HFFc6 (cell line): ENCODE data around the gene BCAS3. TPM values are rescaled to one million over a fixed set of nuclear protein-coding genes. Genes with fewer than 3 reads are reported as not detected.

Experiments
- DNase-seq: peaks from one replicate; pipeline ENCODE4 v3.0.0-alpha.2; 2018
- H3K27ac Mint-ChIP-seq: 2 replicates; pipeline ENCODE4 v1.8.0; 2020; ENCODE audit warnings: mild to moderate bottlenecking, mixed read lengths
- H3K27me3 Mint-ChIP-seq: 2 replicates; pipeline ENCODE4 v1.8.0; 2021; ENCODE audit warnings: mild to moderate bottlenecking, moderate library complexity, mixed read lengths; ENCODE audit not compliant: insufficient read depth
- H3K36me3 Mint-ChIP-seq: 2 replicates; pipeline ENCODE4 v1.8.0; 2021; ENCODE audit warnings: low read depth, mixed read lengths
- H3K4me1 Mint-ChIP-seq: 2 replicates; pipeline ENCODE4 v1.8.0; 2020; ENCODE audit warnings: low read depth, mixed read lengths
- H3K4me3 Mint-ChIP-seq: 2 replicates; pipeline ENCODE4 v1.8.0; 2020; ENCODE audit warnings: mild to moderate bottlenecking, moderate library complexity, mixed read lengths
- H3K9me3 Mint-ChIP-seq: 2 replicates; pipeline ENCODE4 v1.8.0; 2020; ENCODE audit warnings: mild to moderate bottlenecking, mixed read lengths
- CTCF ChIP-seq: fragments of 200-600 bp; sonication (generic); IDR thresholded peaks from 2 replicates; pipeline ENCODE4 v1.5.0; 2021; ENCODE audit warnings: antibody characterized with exemption, mild to moderate bottlenecking
- total RNA-seq, 6 experiments: library from RNA; stranded (reverse); fragmentation: NEBNext Ultra II Directional; extraction: Animal tissue kit (Norgen Biotek cat#: 25700); gene quantifications; 2 replicates in 1 of 6; 3 replicates in 5 of 6; pipeline ENCODE4 v1.2.3, GENCODE V29; 2021

BCAS3 gene
- total RNA-seq, 6 experiments from 2014 or later = 9.8 to 13.8 (median 12.0) TPM

DNA sequence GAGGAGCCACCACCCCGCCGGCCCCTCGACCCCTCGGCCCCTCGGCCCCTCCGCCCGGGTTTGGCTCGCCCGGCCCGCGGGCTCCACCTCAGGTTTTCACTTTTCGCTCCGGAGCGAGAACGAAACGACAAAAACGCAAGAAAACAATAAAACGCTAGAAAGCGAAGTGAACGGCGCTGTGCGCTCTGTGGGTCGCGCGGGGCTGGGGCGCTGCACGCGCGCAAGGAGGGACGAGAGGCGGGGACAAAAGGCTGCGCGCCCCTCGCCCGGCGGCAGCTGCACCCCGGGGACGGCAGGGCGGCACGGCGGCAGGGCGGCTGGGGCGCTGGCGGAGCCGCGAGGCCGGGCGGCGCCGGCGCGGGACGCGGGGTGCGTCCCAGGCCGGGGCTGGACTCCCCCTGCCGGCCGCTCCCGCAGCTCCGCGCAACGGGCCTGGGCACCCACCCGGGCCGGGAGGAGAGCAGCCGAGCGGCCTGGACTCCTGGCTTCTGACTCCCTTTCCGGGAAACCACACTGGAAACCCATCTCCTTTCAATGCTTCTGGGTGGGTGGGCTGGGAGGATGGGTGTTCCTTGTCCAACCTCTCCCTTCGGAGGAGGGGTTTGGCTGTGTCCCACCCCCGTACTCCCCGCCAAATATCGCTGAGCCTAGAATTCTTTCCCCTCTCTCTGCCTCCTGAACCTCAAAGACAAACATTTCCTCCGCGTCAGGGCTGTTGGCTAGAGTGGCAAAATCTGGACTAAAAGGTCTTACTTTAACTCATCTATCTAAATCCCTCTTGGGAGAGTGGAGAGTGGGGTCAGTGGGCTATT, 731.9 kb downstream of the BCAS3 start:
- H3K27me3 Mint-ChIP-seq = peaks cover 11% of the 10 kb centered on the region
- H3K4me1 Mint-ChIP-seq = peaks cover 58% of the 10 kb centered on the region
- TF ChIP-seq CTCF = peak; percentile 71

DNA sequence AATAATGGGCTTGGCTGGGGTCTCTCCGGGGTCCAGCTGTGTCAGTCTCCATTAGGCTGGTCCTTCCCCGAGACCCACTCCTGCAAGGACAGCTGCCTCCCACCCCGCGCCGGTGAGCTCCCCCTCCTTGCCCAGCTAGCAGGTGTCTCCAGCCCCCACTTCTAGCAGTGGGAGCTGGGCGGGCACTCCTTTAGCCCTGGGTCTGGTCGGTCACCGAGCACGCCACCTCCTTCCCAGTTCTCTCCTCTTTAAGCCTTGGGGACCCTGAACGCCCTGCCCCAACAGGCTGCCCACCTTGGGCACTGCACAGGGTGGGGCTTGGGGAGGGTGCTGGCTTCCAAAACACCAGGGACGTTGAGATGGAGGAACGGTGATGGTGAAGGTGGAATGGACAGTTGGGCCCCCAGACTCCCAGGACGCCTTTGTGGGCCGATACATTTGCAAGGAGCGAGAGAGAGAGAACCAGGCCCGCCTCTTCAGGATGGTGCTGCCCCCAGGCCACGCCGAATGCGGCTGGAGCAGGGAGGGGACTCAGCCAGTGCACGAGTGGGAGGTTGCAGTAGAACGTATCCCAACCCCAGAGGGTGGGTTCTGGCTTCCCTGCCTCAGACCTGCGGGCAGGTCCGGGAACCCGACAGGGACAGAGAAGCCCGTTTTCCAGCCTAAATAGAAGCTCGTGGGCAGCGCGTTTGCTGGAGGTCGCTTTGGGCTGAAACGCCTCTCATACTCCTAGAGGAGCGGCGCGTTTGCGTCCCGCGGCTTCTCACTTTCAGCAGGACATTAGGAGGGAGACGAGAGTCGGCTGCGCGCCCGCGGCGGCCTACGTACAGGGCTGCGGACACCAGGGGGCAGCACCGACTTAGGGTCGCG, 732.7 kb downstream of the BCAS3 start:
- peaks cover 20% of the 10 kb centered on the region; the same call in 1 of the 2 replicates for H3K36me3 Mint-ChIP-seq
- no peaks in the 10 kb centered on the region for H3K9me3 Mint-ChIP-seq
- peak overlapping the region; percentile 96 for H3K27ac Mint-ChIP-seq
- peaks cover 11% of the 10 kb centered on the region for H3K27me3 Mint-ChIP-seq
- H3K4me1 Mint-ChIP-seq = peaks cover 58% of the 10 kb centered on the region
- peak; percentile 82 for DNase-seq
- peak overlapping the region; percentile 87 for H3K4me3 Mint-ChIP-seq
- TF ChIP-seq CTCF = peak; percentile 82

More for the DNA sequence above, 731.9 kb downstream of the BCAS3 start:
- Mint-ChIP-seq H3K36me3 (peaks cover 20% of the 10 kb centered on the region; the same call in 1 of the 2 replicates), H3K9me3 (no peaks in the 10 kb centered on the region), H3K4me3 (peak overlapping the region; percentile 87), H3K27ac (peak overlapping the region; percentile 96)
- no peak for DNase-seq

- H3K4me3 Mint-ChIP-seq = peak overlapping the region; percentile 87
- TF ChIP-seq CTCF = peak; percentile 72
- no peak for DNase-seq
- H3K27me3 Mint-ChIP-seq = peaks cover 13% of the 10 kb centered on the region
- peaks cover 20% of the 10 kb centered on the region; the same call in 1 of the 2 replicates for H3K36me3 Mint-ChIP-seq
- H3K9me3 Mint-ChIP-seq = no peaks in the 10 kb centered on the region
- peaks cover 61% of the 10 kb centered on the region for H3K4me1 Mint-ChIP-seq
- peak overlapping the region; percentile 96 for H3K27ac Mint-ChIP-seq
Observed at GRCh38 chr17:61411011-61411260, 733.3 kb downstream of the BCAS3 start.

GRCh38 chr17:61411261-61412142, 733.9 kb downstream of the BCAS3 start:
- Mint-ChIP-seq H3K27me3 (peaks cover 13% of the 10 kb centered on the region), H3K4me1 (peaks cover 61% of the 10 kb centered on the region), H3K27ac (peak overlapping the region; percentile 96), H3K9me3 (no peaks in the 10 kb centered on the region), H3K36me3 (peaks cover 17% of the 10 kb centered on the region; the same call in 1 of the 2 replicates), H3K4me3 (peak overlapping the region; percentile 87)
- peak; percentile 74 for DNase-seq
- peak; percentile 3; the same call in 1 of the 2 replicates for TF ChIP-seq CTCF
